HEK293 (cell line): ENCODE measurements around the gene PIK3R5.

ENCODE experiments used
- CTCF ChIA-PET: fragments of 350-600 bp; formaldehyde crosslinking; extraction: SDS; loops from one replicate; lab custom pipeline; 2021; ENCODE audit warnings: antibody characterized with exemption; lab: Yijun Ruan, JAX
- POLR2A ChIA-PET: fragments of 300-600 bp; formaldehyde crosslinking; extraction: SDS; loops from one replicate; lab custom pipeline; 2020; ENCODE audit warnings: antibody characterized with exemption, inconsistent platforms; lab: Yijun Ruan, JAX
- H3K27ac ChIP-seq: fragments of 200-500 bp; sonication (Bioruptor generic); 2 replicates; pipeline ENCODE4 v1.5.1; 2014; ENCODE audit warnings: low read depth, low read length, control low read depth, inconsistent platforms; ENCODE audit errors: extremely low read depth
- H3K36me3 ChIP-seq, 2 experiments: fragments of 200-500 bp in 1 of 2; sonication (Bioruptor generic) in 1 of 2; 1 replicate in 1 of 2; 2 replicates in 1 of 2; pipeline ENCODE4 v1.5.1; 2014 to 2017; ENCODE audit warnings: inconsistent platforms in 2 of 2, low read length in 2 of 2; ENCODE audit not compliant: control insufficient read depth in 2 of 2, insufficient read depth in 1 of 2
- H3K4me1 ChIP-seq: fragments of 200-500 bp; sonication (Bioruptor generic); 2 replicates; pipeline ENCODE4 v1.5.1; 2014; ENCODE audit warnings: mild to moderate bottlenecking, low read length, inconsistent platforms; ENCODE audit not compliant: control insufficient read depth, insufficient read depth
- H3K4me3 ChIP-seq: 2 replicates; pipeline ENCODE4 v1.5.1; 2011; ENCODE audit warnings: low read depth, mild to moderate bottlenecking, control low read depth, low read length, moderate library complexity
- H3K9me3 ChIP-seq: fragments of 200-500 bp; sonication (Bioruptor generic); 2 replicates; pipeline ENCODE4 v1.5.1; 2014; ENCODE audit warnings: low read depth, low read length, inconsistent platforms; ENCODE audit not compliant: control insufficient read depth, insufficient read depth
- GLIS2 ChIP-seq: fragments of 450-650 bp; formaldehyde crosslinking; IDR thresholded peaks from 2 replicates; pipeline ENCODE4 v1.5.1; 2016; ENCODE audit warnings: missing biosample characterization, missing genetic modification characterization
- KLF7 ChIP-seq: fragments of 450-650 bp; formaldehyde crosslinking; IDR thresholded peaks from 2 replicates; pipeline ENCODE4 v1.5.1; 2016; ENCODE audit warnings: missing biosample characterization, missing genetic modification characterization, borderline replicate concordance
- MZF1 ChIP-seq: fragments of 450-650 bp; formaldehyde crosslinking; IDR thresholded peaks from 2 replicates; pipeline ENCODE4 v1.5.1; 2017; ENCODE audit warnings: missing biosample characterization, missing genetic modification characterization, borderline replicate concordance
- SCRT1 ChIP-seq: fragments of 450-650 bp; formaldehyde crosslinking; IDR thresholded peaks from 2 replicates; pipeline ENCODE4 v1.5.1; 2016; ENCODE audit warnings: missing biosample characterization, missing genetic modification characterization, borderline replicate concordance
- ZBTB1 ChIP-seq: fragments of 450-650 bp; formaldehyde crosslinking; IDR thresholded peaks from 2 replicates; pipeline ENCODE4 v1.5.1; 2016; ENCODE audit warnings: missing biosample characterization, missing genetic modification characterization
- ZNF16 ChIP-seq: fragments of 450-650 bp; formaldehyde crosslinking; IDR thresholded peaks from 2 replicates; pipeline ENCODE4 v1.5.1; 2016; ENCODE audit warnings: low read depth, missing biosample characterization, missing genetic modification characterization
- ZNF175 ChIP-seq: fragments of 450-650 bp; formaldehyde crosslinking; IDR thresholded peaks from 2 replicates; pipeline ENCODE4 v1.5.1; 2016; ENCODE audit warnings: missing biosample characterization, missing genetic modification characterization
- ZNF2 ChIP-seq: fragments of 450-650 bp; formaldehyde crosslinking; IDR thresholded peaks from 2 replicates; pipeline ENCODE4 v1.5.1; 2016; ENCODE audit warnings: missing biosample characterization, missing genetic modification characterization
- ZNF366 ChIP-seq: fragments of 450-650 bp; formaldehyde crosslinking; conservative IDR thresholded peaks from 2 replicates; pipeline ENCODE4 v1.5.1; 2016; ENCODE audit warnings: missing biosample characterization, missing genetic modification characterization
- ZNF394 ChIP-seq: fragments of 450-650 bp; formaldehyde crosslinking; IDR thresholded peaks from 2 replicates; pipeline ENCODE4 v1.5.1; 2016; ENCODE audit warnings: missing biosample characterization, missing genetic modification characterization, mild to moderate bottlenecking, moderate library complexity, borderline replicate concordance
- ZNF510 ChIP-seq: fragments of 450-650 bp; formaldehyde crosslinking; IDR thresholded peaks from 2 replicates; pipeline ENCODE4 v1.5.1; 2018; ENCODE audit warnings: mild to moderate bottlenecking, missing genetic modification characterization, missing biosample characterization; ENCODE audit not compliant: insufficient replicate concordance
- ZNF837 ChIP-seq: fragments of 450-650 bp; formaldehyde crosslinking; IDR thresholded peaks from 2 replicates; pipeline ENCODE4 v1.5.1; 2016; ENCODE audit warnings: missing biosample characterization, missing genetic modification characterization
- TF ChIP-seq, protein P1 (sequence below): fragments of 450-650 bp; formaldehyde crosslinking; IDR thresholded peaks from 2 replicates; pipeline ENCODE4 v1.5.1; 2016; ENCODE audit warnings: missing biosample characterization, missing genetic modification characterization
- TF ChIP-seq, protein P2 (sequence below): fragments of 450-650 bp; formaldehyde crosslinking; IDR thresholded peaks from 2 replicates; pipeline ENCODE4 v1.5.1; 2017; ENCODE audit warnings: missing biosample characterization, missing genetic modification characterization
- TF ChIP-seq, protein P3 (sequence below): fragments of 450-650 bp; formaldehyde crosslinking; IDR thresholded peaks from 2 replicates; pipeline ENCODE4 v1.5.1; 2016; ENCODE audit warnings: missing biosample characterization, missing genetic modification characterization, low read depth
- TF ChIP-seq, protein P4 (sequence below): fragments of 450-650 bp; formaldehyde crosslinking; IDR thresholded peaks from 2 replicates; pipeline ENCODE4 v1.5.1; 2017; ENCODE audit warnings: missing biosample characterization, missing genetic modification characterization
- TF ChIP-seq, protein P5 (sequence below): fragments of 450-650 bp; IDR thresholded peaks from 2 replicates; pipeline ENCODE4 v1.5.1; 2018; ENCODE audit warnings: missing biosample characterization, mild to moderate bottlenecking, missing genetic modification characterization
- TF ChIP-seq, protein P6 (sequence below): IDR thresholded peaks from 2 replicates; pipeline ENCODE4 v1.6.1; 2011; ENCODE audit warnings: mild to moderate bottlenecking, low read depth, low read length, borderline replicate concordance
- TF ChIP-seq, protein P7 (sequence below): fragments of 450-650 bp; formaldehyde crosslinking; IDR thresholded peaks from 2 replicates; pipeline ENCODE4 v1.5.1; 2016; ENCODE audit warnings: missing biosample characterization, missing genetic modification characterization

The PIK3R5 gene

DNA sequence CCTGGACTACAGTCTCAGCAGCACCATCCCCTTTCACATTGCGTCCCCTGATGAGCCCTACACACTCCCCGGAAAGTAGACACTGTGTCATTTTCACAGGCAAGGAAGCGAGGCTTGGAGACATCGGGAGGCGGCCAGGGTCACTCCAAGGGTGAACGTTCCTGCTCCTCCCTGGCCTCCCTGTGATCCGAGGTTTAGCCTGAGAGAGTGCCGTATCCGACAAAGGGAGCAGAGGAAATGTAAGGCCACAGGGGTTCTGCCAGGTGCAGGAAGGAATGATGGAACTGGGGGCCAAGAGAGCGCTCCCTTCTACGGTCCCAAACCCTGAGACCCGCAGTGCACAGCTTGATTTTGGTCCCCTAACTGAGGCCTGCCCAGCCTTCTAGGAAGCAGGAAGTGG lies 90.1 kb downstream of the PIK3R5 start (continued):
- TF ChIP-seq, protein P1, sequence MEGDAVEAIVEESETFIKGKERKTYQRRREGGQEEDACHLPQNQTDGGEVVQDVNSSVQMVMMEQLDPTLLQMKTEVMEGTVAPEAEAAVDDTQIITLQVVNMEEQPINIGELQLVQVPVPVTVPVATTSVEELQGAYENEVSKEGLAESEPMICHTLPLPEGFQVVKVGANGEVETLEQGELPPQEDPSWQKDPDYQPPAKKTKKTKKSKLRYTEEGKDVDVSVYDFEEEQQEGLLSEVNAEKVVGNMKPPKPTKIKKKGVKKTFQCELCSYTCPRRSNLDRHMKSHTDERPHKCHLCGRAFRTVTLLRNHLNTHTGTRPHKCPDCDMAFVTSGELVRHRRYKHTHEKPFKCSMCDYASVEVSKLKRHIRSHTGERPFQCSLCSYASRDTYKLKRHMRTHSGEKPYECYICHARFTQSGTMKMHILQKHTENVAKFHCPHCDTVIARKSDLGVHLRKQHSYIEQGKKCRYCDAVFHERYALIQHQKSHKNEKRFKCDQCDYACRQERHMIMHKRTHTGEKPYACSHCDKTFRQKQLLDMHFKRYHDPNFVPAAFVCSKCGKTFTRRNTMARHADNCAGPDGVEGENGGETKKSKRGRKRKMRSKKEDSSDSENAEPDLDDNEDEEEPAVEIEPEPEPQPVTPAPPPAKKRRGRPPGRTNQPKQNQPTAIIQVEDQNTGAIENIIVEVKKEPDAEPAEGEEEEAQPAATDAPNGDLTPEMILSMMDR (tag by site-specific recombination): no peak
- no peak for TF ChIP-seq ZNF16

DNA sequence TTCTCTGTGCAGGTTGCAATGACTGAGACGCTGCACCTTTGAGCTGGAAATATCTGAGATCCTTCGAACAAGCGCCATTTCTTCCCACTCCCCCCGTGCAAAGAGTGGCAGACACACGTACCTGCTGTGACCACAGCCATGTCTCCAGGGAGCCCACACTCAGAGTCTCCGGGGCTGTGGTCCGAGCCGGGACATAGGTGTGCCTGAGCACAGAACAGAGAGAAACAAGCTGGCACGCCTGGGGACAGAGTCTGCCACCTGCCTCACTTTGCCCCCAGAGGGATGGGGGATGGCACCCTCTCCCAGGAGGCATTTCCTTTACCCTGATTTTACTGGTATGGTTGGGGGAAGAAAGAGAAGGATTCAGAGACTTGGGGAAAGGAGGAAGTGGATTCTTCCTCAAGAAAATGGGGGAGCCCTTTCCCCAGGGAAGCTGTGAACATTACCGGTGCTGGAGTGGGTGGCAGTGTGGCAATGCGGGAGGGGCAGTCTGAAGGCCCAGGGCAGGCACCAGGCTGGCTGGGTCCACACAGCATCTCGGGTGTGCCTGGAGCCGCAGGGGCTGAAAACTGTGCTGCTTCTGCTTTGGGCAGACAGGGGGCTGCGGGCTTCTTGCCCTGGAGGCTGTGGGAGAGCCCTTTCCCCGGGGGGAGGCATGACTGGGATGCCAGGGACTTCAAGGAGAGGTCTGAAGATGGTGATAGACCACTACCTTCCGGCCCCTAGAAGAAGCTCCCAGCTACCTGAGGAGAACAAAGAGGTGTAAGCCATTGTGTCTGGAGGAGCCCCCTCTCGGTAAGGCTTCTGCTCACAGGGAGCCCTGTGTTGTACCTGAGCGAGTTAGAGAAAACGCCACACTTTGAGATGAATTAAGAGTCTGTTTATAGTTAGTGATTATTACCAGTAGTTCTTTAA lies 91.4 kb downstream of the PIK3R5 start:
- CTCF ChIA-PET: interaction anchor here (0.6 to 1.4 kb wide), 4 partner anchors 14 to 1421 kb away, joined by 3 to 4 read pairs (median 4); no protein-coding TSS in a partner anchor

More for the DNA sequence above, 91.4 kb downstream of the PIK3R5 start:
- POLR2A ChIA-PET: no interaction called here
- Histone ChIP-seq H3K4me1 (no peaks in the 10 kb centered on the region), H3K9me3 (no peaks in the 10 kb centered on the region), H3K27ac (no peak overlapping the region), H3K4me3 (no peak overlapping the region), H3K36me3 (no peaks in the 10 kb centered on the region)
- TF ChIP-seq ZNF2 (tag by site-specific recombination) (no peak), MZF1 (no peak), GLIS2 (tag by site-specific recombination) (no peak), KLF7 (no peak), ZNF175 (tag by site-specific recombination) (no peak), ZNF366 (no peak), ZBTB1 (tag by site-specific recombination) (no peak), ZNF510 (no peak), SCRT1 (tag by site-specific recombination) (no peak), ZNF837 (tag by site-specific recombination) (no peak), ZNF394 (tag by site-specific recombination) (no peak)
- TF ChIP-seq, protein P2, sequence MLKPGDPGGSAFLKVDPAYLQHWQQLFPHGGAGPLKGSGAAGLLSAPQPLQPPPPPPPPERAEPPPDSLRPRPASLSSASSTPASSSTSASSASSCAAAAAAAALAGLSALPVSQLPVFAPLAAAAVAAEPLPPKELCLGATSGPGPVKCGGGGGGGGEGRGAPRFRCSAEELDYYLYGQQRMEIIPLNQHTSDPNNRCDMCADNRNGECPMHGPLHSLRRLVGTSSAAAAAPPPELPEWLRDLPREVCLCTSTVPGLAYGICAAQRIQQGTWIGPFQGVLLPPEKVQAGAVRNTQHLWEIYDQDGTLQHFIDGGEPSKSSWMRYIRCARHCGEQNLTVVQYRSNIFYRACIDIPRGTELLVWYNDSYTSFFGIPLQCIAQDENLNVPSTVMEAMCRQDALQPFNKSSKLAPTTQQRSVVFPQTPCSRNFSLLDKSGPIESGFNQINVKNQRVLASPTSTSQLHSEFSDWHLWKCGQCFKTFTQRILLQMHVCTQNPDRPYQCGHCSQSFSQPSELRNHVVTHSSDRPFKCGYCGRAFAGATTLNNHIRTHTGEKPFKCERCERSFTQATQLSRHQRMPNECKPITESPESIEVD (tag by site-specific recombination): no peak
- TF ChIP-seq, protein P3, sequence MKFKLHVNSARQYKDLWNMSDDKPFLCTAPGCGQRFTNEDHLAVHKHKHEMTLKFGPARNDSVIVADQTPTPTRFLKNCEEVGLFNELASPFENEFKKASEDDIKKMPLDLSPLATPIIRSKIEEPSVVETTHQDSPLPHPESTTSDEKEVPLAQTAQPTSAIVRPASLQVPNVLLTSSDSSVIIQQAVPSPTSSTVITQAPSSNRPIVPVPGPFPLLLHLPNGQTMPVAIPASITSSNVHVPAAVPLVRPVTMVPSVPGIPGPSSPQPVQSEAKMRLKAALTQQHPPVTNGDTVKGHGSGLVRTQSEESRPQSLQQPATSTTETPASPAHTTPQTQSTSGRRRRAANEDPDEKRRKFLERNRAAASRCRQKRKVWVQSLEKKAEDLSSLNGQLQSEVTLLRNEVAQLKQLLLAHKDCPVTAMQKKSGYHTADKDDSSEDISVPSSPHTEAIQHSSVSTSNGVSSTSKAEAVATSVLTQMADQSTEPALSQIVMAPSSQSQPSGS: no peak
- TF ChIP-seq, protein P4, sequence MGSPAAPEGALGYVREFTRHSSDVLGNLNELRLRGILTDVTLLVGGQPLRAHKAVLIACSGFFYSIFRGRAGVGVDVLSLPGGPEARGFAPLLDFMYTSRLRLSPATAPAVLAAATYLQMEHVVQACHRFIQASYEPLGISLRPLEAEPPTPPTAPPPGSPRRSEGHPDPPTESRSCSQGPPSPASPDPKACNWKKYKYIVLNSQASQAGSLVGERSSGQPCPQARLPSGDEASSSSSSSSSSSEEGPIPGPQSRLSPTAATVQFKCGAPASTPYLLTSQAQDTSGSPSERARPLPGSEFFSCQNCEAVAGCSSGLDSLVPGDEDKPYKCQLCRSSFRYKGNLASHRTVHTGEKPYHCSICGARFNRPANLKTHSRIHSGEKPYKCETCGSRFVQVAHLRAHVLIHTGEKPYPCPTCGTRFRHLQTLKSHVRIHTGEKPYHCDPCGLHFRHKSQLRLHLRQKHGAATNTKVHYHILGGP (tag by site-specific recombination): no peak
- TF ChIP-seq, protein P5, sequence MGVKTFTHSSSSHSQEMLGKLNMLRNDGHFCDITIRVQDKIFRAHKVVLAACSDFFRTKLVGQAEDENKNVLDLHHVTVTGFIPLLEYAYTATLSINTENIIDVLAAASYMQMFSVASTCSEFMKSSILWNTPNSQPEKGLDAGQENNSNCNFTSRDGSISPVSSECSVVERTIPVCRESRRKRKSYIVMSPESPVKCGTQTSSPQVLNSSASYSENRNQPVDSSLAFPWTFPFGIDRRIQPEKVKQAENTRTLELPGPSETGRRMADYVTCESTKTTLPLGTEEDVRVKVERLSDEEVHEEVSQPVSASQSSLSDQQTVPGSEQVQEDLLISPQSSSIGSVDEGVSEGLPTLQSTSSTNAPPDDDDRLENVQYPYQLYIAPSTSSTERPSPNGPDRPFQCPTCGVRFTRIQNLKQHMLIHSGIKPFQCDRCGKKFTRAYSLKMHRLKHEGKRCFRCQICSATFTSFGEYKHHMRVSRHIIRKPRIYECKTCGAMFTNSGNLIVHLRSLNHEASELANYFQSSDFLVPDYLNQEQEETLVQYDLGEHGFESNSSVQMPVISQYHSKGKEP (tag by site-specific recombination): no peak
- TF ChIP-seq, protein P6, sequence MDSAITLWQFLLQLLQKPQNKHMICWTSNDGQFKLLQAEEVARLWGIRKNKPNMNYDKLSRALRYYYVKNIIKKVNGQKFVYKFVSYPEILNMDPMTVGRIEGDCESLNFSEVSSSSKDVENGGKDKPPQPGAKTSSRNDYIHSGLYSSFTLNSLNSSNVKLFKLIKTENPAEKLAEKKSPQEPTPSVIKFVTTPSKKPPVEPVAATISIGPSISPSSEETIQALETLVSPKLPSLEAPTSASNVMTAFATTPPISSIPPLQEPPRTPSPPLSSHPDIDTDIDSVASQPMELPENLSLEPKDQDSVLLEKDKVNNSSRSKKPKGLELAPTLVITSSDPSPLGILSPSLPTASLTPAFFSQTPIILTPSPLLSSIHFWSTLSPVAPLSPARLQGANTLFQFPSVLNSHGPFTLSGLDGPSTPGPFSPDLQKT: no peak
- TF ChIP-seq, protein P1 (tag by site-specific recombination): no peak
- TF ChIP-seq, protein P7, sequence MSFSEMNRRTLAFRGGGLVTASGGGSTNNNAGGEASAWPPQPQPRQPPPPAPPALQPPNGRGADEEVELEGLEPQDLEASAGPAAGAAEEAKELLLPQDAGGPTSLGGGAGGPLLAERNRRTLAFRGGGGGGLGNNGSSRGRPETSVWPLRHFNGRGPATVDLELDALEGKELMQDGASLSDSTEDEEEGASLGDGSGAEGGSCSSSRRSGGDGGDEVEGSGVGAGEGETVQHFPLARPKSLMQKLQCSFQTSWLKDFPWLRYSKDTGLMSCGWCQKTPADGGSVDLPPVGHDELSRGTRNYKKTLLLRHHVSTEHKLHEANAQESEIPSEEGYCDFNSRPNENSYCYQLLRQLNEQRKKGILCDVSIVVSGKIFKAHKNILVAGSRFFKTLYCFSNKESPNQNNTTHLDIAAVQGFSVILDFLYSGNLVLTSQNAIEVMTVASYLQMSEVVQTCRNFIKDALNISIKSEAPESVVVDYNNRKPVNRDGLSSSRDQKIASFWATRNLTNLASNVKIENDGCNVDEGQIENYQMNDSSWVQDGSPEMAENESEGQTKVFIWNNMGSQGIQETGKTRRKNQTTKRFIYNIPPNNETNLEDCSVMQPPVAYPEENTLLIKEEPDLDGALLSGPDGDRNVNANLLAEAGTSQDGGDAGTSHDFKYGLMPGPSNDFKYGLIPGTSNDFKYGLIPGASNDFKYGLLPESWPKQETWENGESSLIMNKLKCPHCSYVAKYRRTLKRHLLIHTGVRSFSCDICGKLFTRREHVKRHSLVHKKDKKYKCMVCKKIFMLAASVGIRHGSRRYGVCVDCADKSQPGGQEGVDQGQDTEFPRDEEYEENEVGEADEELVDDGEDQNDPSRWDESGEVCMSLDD (tag by site-specific recombination): no peak
